ENCODE measurements around the gene HOXD3.

HOXD3 gene

DNA sequence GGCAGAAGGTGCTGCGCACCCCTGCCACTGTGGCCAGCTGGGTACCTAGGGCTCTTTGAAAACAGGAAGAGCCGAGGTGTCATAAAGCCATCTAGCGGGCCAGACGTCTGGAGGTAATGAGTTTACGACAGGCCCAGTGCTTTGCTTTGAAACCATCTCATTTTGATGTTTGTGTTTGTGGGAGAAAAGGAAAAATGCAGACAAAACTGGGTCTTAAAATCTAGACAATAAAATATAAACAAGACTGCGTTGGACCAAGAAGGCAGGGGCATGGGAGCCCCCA lies 31.4 kb upstream of the HOXD3 start:
- H3K4me1 ChIP-seq (ENCODE audit: insufficient read depth, low read length), result peaks cover 4% of the 10 kb centered on the region; the same call in 1 of the 2 replicates
- no peak for ATAC-seq (ENCODE audit: insufficient read depth, low read depth)
- no peaks in the 10 kb centered on the region for H3K79me2 ChIP-seq (ENCODE audit: insufficient read depth, low read length)
- H4K20me1 ChIP-seq (ENCODE audit: insufficient read depth, low read length), result no peaks in the 10 kb centered on the region
- H3K4me3 ChIP-seq (ENCODE audit: low read depth in 1 of 2, low read length in 2 of 2), result no peak overlapping the region
- H3K27me3 ChIP-seq (ENCODE audit: insufficient read depth, low read length, poor library complexity), result no peaks in the 10 kb centered on the region
- H3K27ac ChIP-seq (ENCODE audit: low read length), result no peak overlapping the region
- no peak overlapping the region for H3K9ac ChIP-seq (ENCODE audit: low read depth, low read length)
- H3K4me2 ChIP-seq (ENCODE audit: insufficient read depth, low read length), result no peak overlapping the region
- no peak overlapping the region for H2AFZ ChIP-seq (ENCODE audit: low read depth, low read length)
- no peak for TF ChIP-seq EZH2 (IDR thresholded peaks at IDR 0.05; ENCODE audit: borderline replicate concordance, low read depth, low read length, severe bottlenecking)
- TF ChIP-seq, protein P1, sequence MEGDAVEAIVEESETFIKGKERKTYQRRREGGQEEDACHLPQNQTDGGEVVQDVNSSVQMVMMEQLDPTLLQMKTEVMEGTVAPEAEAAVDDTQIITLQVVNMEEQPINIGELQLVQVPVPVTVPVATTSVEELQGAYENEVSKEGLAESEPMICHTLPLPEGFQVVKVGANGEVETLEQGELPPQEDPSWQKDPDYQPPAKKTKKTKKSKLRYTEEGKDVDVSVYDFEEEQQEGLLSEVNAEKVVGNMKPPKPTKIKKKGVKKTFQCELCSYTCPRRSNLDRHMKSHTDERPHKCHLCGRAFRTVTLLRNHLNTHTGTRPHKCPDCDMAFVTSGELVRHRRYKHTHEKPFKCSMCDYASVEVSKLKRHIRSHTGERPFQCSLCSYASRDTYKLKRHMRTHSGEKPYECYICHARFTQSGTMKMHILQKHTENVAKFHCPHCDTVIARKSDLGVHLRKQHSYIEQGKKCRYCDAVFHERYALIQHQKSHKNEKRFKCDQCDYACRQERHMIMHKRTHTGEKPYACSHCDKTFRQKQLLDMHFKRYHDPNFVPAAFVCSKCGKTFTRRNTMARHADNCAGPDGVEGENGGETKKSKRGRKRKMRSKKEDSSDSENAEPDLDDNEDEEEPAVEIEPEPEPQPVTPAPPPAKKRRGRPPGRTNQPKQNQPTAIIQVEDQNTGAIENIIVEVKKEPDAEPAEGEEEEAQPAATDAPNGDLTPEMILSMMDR (IDR thresholded peaks at IDR 0.05; ENCODE audit: borderline replicate concordance, extremely low read depth, low read length, poor library complexity, severe bottlenecking), result no peak
- H3K36me3 ChIP-seq (ENCODE audit: insufficient read depth, low read length), result no peaks in the 10 kb centered on the region
- DNase-seq, result no peak
- no peaks in the 10 kb centered on the region for H3K9me3 ChIP-seq (ENCODE audit: insufficient read depth, low read length, severe bottlenecking)

DNA sequence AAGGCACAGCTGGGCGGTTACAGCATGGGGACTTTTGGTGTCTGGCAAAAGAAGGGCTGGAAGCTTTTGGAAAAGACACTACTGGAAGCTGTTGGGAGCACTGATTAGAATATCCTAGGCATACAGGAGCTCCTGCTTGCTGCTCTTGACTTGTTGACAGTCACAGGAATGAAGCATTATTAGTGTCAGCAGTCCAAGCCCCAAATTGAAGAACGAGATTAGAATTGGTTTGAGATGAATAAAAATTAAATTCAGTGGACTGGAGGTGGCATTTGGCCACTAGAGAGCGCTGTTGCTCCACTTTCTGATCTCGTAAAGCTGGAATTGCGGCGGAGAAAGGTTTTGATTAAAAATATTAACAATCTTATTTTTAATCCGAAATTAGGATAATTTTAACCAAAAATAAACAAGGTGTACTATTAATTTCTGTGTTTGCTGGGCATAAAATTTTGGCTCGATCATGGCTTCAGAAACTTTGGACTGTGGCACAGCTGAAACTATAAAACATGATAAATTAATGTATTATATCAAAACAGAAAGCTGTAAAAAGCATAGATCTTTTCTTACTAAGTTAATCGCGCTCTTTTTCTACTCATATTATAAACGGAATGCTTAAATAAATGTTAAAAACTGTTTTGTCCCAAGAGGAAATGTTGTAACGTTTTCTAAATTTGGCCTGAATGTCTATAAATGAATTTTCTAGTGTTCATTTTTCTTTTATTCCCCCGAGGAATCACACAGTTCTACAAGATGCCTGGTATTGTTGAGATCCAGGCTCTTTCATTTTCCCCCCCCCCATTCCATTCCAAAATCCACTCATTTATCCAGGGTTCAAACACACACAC lies 30.0 kb upstream of the HOXD3 start:
- Histone ChIP-seq H3K4me2 (ENCODE audit: insufficient read depth, low read length) (peak overlapping the region; percentile 27; the same call in 1 of the 2 replicates), H2AFZ (ENCODE audit: low read depth, low read length) (no peak overlapping the region), H3K79me2 (ENCODE audit: insufficient read depth, low read length) (no peaks in the 10 kb centered on the region), H3K9me3 (ENCODE audit: insufficient read depth, low read length, severe bottlenecking) (no peaks in the 10 kb centered on the region), H3K27me3 (ENCODE audit: insufficient read depth, low read length, poor library complexity) (peaks cover 3% of the 10 kb centered on the region), H3K4me1 (ENCODE audit: insufficient read depth, low read length) (peaks cover 4% of the 10 kb centered on the region; the same call in 1 of the 2 replicates), H3K4me3 (ENCODE audit: low read depth in 1 of 2, low read length in 2 of 2) (no peak overlapping the region), H4K20me1 (ENCODE audit: insufficient read depth, low read length) (no peaks in the 10 kb centered on the region), H3K36me3 (ENCODE audit: insufficient read depth, low read length) (no peaks in the 10 kb centered on the region), H3K9ac (ENCODE audit: low read depth, low read length) (no peak overlapping the region), H3K27ac (ENCODE audit: low read length) (no peak overlapping the region)
- TF ChIP-seq EZH2 (IDR thresholded peaks at IDR 0.05; ENCODE audit: borderline replicate concordance, low read depth, low read length, severe bottlenecking), result no peak
- TF ChIP-seq, protein P1 (IDR thresholded peaks at IDR 0.05; ENCODE audit: borderline replicate concordance, extremely low read depth, low read length, poor library complexity, severe bottlenecking), result peak; percentile 88
- peak; percentile 62; the same call in 1 of the 3 replicates for ATAC-seq (ENCODE audit: insufficient read depth, low read depth)
- DNase-seq, result peak; percentile 59

DNA sequence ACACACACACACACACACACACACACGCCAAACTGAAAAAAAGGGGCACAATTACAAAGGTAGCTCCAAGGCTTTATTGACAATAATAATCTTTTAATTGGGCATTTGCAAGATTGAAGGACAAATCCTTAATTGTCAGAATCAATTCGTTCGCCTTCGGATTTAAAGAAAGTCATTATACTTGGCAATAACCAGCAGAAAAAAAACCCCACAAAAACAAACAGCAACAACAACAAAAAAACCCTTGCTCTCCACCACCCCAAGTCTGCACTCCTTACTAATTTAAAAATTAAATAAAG lies 29.4 kb upstream of the HOXD3 start:
- H3K36me3 ChIP-seq (ENCODE audit: insufficient read depth, low read length), result no peaks in the 10 kb centered on the region
- H3K4me2 ChIP-seq (ENCODE audit: insufficient read depth, low read length), result no peak overlapping the region
- H3K79me2 ChIP-seq (ENCODE audit: insufficient read depth, low read length), result no peaks in the 10 kb centered on the region
- no peak overlapping the region for H3K9ac ChIP-seq (ENCODE audit: low read depth, low read length)
- ATAC-seq (ENCODE audit: insufficient read depth, low read depth), result no peak
- H3K4me1 ChIP-seq (ENCODE audit: insufficient read depth, low read length), result peaks cover 4% of the 10 kb centered on the region; the same call in 1 of the 2 replicates
- H4K20me1 ChIP-seq (ENCODE audit: insufficient read depth, low read length), result no peaks in the 10 kb centered on the region
- H3K4me3 ChIP-seq (ENCODE audit: low read depth in 1 of 2, low read length in 2 of 2), result no peak overlapping the region
- H2AFZ ChIP-seq (ENCODE audit: low read depth, low read length), result no peak overlapping the region
- TF ChIP-seq EZH2 (IDR thresholded peaks at IDR 0.05; ENCODE audit: borderline replicate concordance, low read depth, low read length, severe bottlenecking), result no peak
- TF ChIP-seq, protein P1 (IDR thresholded peaks at IDR 0.05; ENCODE audit: borderline replicate concordance, extremely low read depth, low read length, poor library complexity, severe bottlenecking), result no peak
- no peaks in the 10 kb centered on the region for H3K9me3 ChIP-seq (ENCODE audit: insufficient read depth, low read length, severe bottlenecking)
- H3K27ac ChIP-seq (ENCODE audit: low read length), result no peak overlapping the region
- peaks cover 3% of the 10 kb centered on the region for H3K27me3 ChIP-seq (ENCODE audit: insufficient read depth, low read length, poor library complexity)
- no peak for DNase-seq
